ENCODE measurements around the gene KAZN.

The KAZN gene

DNA sequence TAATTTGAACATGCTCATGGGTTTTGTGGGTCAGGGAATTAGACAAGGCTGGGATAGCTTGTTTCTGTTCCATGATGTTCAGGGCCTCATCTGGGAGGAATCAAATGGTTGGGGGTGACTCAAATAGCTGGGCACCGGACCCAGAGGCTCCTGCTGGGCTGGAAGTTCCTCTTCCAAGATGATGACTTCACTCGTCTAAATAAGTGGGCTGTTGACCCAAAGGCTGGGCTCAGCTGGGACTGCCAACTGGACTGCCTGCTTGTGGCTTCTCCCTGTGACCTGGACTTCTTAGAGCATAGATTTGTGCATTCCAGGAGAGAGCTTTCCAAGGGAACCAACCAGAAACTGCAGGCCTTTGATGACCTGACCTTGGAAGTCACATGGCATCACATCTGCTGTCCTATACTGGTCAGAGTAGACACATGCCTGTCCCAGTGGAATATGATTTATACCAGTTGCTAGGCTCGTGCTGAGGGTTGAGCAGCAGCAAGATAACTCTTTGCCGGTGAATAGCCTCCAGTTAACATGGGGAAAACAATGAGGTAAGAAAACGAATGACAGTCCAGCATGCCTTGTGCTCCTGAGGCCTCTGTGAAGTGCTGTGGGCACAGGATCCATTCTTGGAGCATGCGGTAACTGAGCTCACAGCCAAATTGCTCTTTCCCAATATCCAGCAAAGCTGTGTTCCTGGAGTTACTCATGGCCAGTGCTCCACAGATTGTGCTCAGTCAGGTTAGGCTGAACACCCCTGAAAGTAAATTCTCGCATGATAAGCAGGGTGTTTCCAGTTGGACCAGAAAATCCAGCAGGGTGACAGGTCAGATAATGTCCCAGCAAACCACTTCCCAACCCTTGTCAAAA lies 282.2 kb downstream of the KAZN start:
- ChIA-PET CTCF (interaction anchor here (0.6 kb wide), 1 partner anchor 147 kb away, joined by 3 read pairs; no protein-coding TSS in a partner anchor), POLR2A (no interaction called here)
- TF ChIP-seq CTBP1 (IDR thresholded peaks at IDR 0.05; ENCODE audit: borderline replicate concordance) (no peak), SUZ12 (IDR thresholded peaks at IDR 0.05) (no peak), TARDBP (IDR thresholded peaks at IDR 0.05) (no peak), FOXA1 (IDR thresholded peaks at IDR 0.05) (no peak), FOXK2 (IDR thresholded peaks at IDR 0.05) (no peak), FOXM1 (IDR thresholded peaks at IDR 0.05; ENCODE audit: borderline replicate concordance) (no peak), LEF1 (IDR thresholded peaks at IDR 0.05; ENCODE audit: borderline replicate concordance) (no peak), ARNT (IDR thresholded peaks at IDR 0.05) (no peak), ELF4 (IDR thresholded peaks at IDR 0.05) (no peak)
- no peak for DNase-seq (ENCODE audit: extremely low spot score)

DNA sequence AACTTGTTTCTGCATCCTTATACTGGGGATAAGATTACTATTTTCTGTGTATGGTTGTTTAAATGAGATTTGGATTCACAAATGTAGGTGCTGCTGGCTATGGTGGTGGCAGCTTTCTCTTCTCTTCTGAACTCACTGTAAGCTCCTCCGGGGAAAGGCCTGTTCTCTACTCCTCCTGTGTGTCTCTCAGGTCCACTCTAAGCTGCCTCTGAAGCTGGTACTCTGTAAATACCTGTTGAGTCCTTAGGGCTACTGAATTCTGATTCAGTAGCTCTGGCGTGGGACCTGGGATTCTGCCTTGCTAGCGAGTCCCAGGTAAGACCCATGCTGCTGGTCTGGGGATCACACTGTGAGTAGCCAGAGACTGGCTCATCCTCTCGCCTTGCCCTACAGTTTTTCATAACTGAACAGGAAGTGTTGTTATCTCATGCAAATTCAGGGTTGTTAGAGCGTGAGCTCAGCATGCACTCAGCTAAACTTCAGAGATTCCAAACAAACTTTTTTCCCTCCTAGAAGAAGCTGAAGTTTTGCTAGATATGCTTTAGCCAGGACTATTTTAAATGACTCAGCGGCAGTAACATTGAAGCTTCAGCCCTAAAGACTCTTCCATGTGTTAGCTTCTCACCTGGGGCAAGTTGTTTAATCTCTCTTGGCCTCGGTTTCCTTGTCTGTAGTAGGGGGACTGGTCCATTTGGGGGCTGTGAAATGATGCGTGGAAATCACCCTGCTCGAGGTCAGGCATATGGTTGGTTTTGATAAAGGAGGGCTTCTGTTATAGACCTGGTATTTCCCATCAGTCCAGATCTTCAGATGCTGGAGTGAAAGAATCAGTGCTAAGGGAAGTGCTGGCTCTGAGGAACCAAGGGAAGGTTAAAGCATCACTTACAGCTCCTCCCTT lies 283.5 kb downstream of the KAZN start:
- CTCF ChIA-PET = no interaction called here
- TF ChIP-seq FOXA1 (IDR thresholded peaks at IDR 0.05) (no peak), BHLHE40 (IDR thresholded peaks at IDR 0.05; ENCODE audit: borderline replicate concordance) (no peak), LEF1 (IDR thresholded peaks at IDR 0.05; ENCODE audit: borderline replicate concordance) (no peak), ELF4 (IDR thresholded peaks at IDR 0.05) (no peak), ARNT (IDR thresholded peaks at IDR 0.05) (no peak), FOXK2 (IDR thresholded peaks at IDR 0.05) (no peak), TARDBP (IDR thresholded peaks at IDR 0.05) (no peak), SP1 (IDR thresholded peaks at IDR 0.05) (no peak), CTBP1 (IDR thresholded peaks at IDR 0.05; ENCODE audit: borderline replicate concordance) (no peak), L3MBTL2 (conservative IDR thresholded peaks at IDR 0.05) (no peak), FOXM1 (IDR thresholded peaks at IDR 0.05; ENCODE audit: borderline replicate concordance) (no peak), HDGF (IDR thresholded peaks at IDR 0.05; ENCODE audit: borderline replicate concordance) (no peak), ZNF384 (IDR thresholded peaks at IDR 0.05) (no peak), SUZ12 (IDR thresholded peaks at IDR 0.05) (no peak)
- TF ChIP-seq, protein P1, sequence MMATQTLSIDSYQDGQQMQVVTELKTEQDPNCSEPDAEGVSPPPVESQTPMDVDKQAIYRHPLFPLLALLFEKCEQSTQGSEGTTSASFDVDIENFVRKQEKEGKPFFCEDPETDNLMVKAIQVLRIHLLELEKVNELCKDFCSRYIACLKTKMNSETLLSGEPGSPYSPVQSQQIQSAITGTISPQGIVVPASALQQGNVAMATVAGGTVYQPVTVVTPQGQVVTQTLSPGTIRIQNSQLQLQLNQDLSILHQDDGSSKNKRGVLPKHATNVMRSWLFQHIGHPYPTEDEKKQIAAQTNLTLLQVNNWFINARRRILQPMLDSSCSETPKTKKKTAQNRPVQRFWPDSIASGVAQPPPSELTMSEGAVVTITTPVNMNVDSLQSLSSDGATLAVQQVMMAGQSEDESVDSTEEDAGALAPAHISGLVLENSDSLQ (IDR thresholded peaks at IDR 0.05) = no peak
- no peak for DNase-seq (ENCODE audit: extremely low spot score)
- POLR2A ChIA-PET = no interaction called here

DNA sequence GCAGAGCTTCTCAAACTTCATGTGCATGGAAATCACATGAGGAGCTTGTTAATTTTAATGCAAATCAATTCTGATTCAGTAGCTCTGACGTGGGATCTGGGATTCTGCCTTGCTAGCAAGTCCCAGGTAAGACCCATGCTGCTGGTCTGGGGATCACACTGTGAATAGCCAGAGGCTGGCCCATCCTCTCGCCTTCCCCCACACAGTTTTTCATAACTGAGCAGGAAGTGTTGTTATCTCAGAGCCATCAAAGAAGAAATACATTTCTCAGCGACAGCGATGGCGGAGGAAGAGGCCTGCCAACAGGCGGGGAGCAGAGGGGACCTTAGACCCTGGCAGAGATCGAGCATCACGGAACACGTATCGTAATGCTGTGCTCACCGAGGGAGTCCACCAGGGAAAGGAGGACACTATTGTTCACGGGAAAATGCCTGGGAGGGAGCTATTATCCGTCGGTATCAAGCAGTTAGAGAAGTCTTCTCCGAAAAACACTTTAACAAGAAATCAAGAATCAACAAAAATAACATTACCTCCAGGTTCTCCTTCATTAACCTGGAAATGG lies 286.2 kb downstream of the KAZN start:
- ChIA-PET CTCF (no interaction called here), POLR2A (no interaction called here)
- TF ChIP-seq BHLHE40 (IDR thresholded peaks at IDR 0.05; ENCODE audit: borderline replicate concordance) (no peak), SP1 (IDR thresholded peaks at IDR 0.05) (no peak), TARDBP (IDR thresholded peaks at IDR 0.05) (no peak), FOXM1 (IDR thresholded peaks at IDR 0.05; ENCODE audit: borderline replicate concordance) (no peak), CTBP1 (IDR thresholded peaks at IDR 0.05; ENCODE audit: borderline replicate concordance) (no peak), SUZ12 (IDR thresholded peaks at IDR 0.05) (no peak), ZNF384 (IDR thresholded peaks at IDR 0.05) (no peak), L3MBTL2 (conservative IDR thresholded peaks at IDR 0.05) (no peak), ELF4 (IDR thresholded peaks at IDR 0.05) (no peak), NFRKB (IDR thresholded peaks at IDR 0.05) (no peak), ARNT (IDR thresholded peaks at IDR 0.05) (no peak), LEF1 (IDR thresholded peaks at IDR 0.05; ENCODE audit: borderline replicate concordance) (no peak), FOXA1 (IDR thresholded peaks at IDR 0.05) (no peak), FOXK2 (IDR thresholded peaks at IDR 0.05) (no peak), HDGF (IDR thresholded peaks at IDR 0.05; ENCODE audit: borderline replicate concordance) (no peak)
- TF ChIP-seq, protein P1 (IDR thresholded peaks at IDR 0.05) = no peak
- DNase-seq (ENCODE audit: extremely low spot score) = no peak

DNA sequence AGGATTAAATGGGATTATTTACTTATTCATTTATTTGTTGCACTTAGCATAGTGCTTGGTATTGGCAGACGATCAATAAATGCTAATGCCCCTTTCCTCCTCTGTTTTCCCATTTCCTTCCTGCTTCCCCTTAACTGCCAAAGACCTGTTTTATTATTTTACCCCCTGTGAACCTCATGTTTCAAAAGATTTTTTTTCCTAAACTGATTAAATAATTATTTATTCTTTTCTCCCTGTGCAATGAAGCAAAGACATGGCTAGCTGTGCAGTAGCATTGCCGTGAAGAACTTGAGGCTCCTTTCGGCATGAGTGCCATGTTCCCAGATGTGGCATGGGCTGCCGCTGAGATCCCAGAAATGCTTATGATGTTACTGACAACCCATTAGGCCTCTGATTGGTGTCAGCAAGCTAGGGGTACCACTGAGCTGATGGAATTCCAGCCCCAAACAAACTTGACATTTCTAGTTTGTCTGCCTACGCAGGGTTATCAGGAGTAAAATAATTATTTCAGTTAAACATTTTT lies 288.6 kb downstream of the KAZN start:
- TF ChIP-seq BHLHE40 (IDR thresholded peaks at IDR 0.05; ENCODE audit: borderline replicate concordance) = no peak
- no peak for TF ChIP-seq CTBP1 (IDR thresholded peaks at IDR 0.05; ENCODE audit: borderline replicate concordance)
- no peak for TF ChIP-seq SP1 (IDR thresholded peaks at IDR 0.05)
- TF ChIP-seq, protein P1 (IDR thresholded peaks at IDR 0.05) = no peak
- no peak for TF ChIP-seq FOXA1 (IDR thresholded peaks at IDR 0.05)
- TF ChIP-seq ZNF384 (IDR thresholded peaks at IDR 0.05) = no peak
- TF ChIP-seq HDGF (IDR thresholded peaks at IDR 0.05; ENCODE audit: borderline replicate concordance) = no peak
- TF ChIP-seq FOXM1 (IDR thresholded peaks at IDR 0.05; ENCODE audit: borderline replicate concordance) = no peak
- no peak for TF ChIP-seq SUZ12 (IDR thresholded peaks at IDR 0.05)
- TF ChIP-seq ARNT (IDR thresholded peaks at IDR 0.05) = no peak
- ChIA-PET POLR2A (no interaction called here), CTCF (interaction anchor here (0.6 kb wide), 1 partner anchor 11 kb away, joined by 3 read pairs; no protein-coding TSS in a partner anchor)
- no peak for DNase-seq (ENCODE audit: extremely low spot score)

Measured in HEK293T (cell line).